LNCAP (cell line): ENCODE data around the gene PTPN1.

Experiments
- TF ChIP-seq, protein P1 (sequence below): fragments of 450-650 bp; IDR thresholded peaks from 2 replicates; pipeline ENCODE4 v1.5.1; 2017; ENCODE audit warnings: mild to moderate bottlenecking

Gene PTPN1

GRCh38 chr20:50526403-50526989, 16.3 kb downstream of the PTPN1 start:
- TF ChIP-seq, protein P1, sequence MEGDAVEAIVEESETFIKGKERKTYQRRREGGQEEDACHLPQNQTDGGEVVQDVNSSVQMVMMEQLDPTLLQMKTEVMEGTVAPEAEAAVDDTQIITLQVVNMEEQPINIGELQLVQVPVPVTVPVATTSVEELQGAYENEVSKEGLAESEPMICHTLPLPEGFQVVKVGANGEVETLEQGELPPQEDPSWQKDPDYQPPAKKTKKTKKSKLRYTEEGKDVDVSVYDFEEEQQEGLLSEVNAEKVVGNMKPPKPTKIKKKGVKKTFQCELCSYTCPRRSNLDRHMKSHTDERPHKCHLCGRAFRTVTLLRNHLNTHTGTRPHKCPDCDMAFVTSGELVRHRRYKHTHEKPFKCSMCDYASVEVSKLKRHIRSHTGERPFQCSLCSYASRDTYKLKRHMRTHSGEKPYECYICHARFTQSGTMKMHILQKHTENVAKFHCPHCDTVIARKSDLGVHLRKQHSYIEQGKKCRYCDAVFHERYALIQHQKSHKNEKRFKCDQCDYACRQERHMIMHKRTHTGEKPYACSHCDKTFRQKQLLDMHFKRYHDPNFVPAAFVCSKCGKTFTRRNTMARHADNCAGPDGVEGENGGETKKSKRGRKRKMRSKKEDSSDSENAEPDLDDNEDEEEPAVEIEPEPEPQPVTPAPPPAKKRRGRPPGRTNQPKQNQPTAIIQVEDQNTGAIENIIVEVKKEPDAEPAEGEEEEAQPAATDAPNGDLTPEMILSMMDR: no peak

- TF ChIP-seq, protein P1: no peak
Observed at GRCh38 chr20:50527068-50527605, 17.0 kb downstream of the PTPN1 start.

DNA sequence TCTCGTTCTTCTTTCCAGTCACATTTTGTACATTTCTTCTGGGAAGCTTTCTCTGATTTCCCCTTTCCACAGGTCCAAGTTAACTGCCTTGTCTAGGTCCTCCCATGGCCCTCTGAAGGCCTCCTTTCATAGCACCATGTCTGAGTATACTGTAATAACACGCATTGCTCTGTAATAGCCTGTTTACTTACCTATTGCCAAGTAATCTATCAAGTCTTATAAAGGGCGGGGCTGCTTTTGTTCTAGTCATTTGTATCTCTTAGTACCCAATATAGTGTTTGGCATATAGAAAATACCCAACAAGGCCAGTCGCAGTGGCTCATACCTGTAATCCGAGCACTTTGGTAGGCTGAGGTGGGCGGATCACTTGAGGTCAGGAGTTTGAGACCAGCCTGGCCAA, 17.9 kb downstream of the PTPN1 start:
- TF ChIP-seq, protein P1: no peak

- TF ChIP-seq, protein P1: no peak
Observed at GRCh38 chr20:50528804-50529351, 18.7 kb downstream of the PTPN1 start.

- TF ChIP-seq, protein P1: no peak
Observed at GRCh38 chr20:50532221-50532620, 22.0 kb downstream of the PTPN1 start.

GRCh38 chr20:50533061-50533460, 22.9 kb downstream of the PTPN1 start:
- TF ChIP-seq, protein P1: no peak

DNA sequence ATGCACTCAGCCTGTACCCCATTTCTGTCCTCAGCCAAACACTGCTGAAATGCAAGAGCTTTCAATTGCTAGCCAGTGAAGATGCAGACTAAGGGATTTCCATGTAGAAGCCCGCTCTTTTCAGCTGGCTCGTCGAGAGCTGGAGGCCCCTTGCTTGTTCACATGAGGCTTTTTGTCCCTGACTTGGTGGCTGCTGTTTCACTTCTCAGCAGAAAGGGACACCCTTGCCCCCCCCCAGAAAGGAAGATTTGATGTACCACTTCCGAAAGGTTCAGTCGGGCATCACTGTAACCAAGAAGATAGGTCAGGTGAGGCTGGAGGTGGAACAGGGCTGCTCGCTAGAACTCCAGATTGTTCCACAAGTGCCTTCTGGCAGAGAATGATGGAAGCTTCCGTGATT, 23.3 kb downstream of the PTPN1 start:
- TF ChIP-seq, protein P1: no peak
